HG03575 (cell line): Measurements from ENCODE around the gene RPS6KA1.

ENCODE experiments used
- ATAC-seq: cut with Tn5 transposase; IDR thresholded peaks from one replicate; pipeline ENCODE4 v1.9.1; 2021; ENCODE audit not compliant: unreplicated experiment, insufficient number of reproducible peaks, low FRiP score; ENCODE audit errors: extremely low read depth

RPS6KA1 gene

GRCh38 chr1:26546819-26547218 is 17.3 kb downstream of the RPS6KA1 start:
- no peak for ATAC-seq

GRCh38 chr1:26548841-26549240 is 19.3 kb downstream of the RPS6KA1 start:
- no peak for ATAC-seq

GRCh38 chr1:26550946-26551345 is 21.4 kb downstream of the RPS6KA1 start:
- no peak for ATAC-seq

DNA sequence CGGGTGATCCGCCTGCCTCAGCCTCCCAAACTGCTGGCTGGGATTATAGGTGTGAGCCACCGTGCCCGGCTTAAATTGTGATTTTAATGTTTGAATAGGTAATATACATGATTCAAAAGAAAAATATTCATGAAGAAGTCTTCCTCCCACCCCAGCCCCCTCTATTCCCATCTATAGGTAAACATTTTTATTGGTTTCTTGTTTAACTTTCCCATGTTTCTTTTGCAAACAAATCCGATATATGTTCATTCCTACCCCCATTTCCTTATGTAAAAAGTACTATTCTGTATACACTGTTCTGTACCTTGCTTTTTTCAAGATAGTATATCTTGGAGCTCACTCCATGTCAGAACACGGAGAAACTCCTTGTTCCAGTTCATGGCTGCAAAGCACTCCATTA is 23.2 kb downstream of the RPS6KA1 start:
- ATAC-seq, result no peak

DNA sequence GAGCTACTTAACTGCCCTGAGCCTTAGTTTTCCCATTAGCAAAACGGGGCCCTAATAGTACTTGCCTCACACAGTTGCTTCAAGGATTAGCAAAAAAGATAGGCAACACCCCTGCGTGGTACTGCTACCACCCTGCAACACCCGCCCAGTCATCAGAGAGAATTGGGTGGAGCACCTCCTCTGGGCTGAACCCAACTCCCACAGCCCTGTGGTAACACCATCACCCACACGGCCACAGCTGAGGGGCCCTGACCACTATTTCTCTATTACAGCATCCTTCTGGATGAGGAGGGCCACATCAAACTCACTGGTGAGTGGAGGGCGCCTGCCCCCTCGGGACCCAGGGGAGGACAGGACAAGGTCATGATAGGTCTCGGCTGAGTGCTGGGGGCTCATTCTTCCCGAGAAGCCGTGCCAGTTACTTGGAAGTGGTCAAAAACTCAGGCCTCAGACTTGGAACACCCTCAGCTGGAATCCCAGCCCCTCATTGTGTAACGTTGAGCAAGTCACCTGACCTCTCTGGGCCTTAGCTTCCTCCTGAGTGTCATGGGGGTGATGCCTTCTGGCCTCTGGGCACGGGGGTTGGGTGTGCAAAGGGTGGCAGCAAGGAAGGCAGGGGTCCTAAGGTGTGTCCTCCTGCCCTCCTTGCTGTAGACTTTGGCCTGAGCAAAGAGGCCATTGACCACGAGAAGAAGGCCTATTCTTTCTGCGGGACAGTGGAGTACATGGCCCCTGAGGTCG is 24.6 kb downstream of the RPS6KA1 start:
- no peak for ATAC-seq

GRCh38 chr1:26554781-26555180 is 25.2 kb downstream of the RPS6KA1 start:
- no peak for ATAC-seq

DNA sequence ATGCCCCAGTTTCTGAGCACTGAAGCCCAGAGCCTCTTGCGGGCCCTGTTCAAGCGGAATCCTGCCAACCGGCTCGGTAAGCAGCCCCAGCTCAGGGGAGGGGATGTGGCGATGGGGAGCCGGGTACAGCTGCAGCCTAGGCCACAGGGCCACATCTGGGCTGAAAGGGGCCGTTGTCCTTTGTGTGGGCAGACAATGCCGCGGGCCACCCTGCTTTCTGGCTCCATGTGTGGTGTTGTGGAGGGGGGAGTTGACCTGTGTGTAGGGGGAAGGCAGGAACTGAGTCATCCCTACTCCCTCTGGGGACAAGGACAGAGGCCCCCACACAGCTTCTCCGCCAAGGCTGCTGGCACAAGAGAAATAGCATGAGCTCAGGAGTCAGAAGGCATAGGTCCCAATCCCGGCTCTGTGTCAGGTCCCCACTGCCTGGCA is 26.0 kb downstream of the RPS6KA1 start:
- no peak for ATAC-seq

DNA sequence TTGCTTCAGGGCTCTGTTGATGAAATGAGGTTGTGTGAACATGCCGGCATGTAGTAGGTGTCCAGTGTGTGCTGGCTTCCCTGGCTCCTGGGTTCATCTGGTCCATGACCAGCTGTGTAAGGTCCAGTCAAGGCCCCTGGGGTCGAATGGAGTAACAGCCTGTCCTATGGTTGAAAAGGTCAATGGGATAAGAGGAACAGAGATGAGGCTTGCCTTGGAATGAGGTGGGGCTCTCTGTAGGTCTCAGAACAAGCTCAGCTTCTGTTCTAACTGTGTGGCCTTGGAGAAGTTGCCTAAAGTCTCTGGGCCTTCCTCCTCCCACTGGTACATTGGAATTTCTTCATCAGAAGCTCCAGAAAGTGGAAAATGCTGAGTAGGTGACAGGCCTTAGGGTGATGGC is 26.6 kb downstream of the RPS6KA1 start:
- no peak for ATAC-seq

GRCh38 chr1:26557008-26557407 is 27.4 kb downstream of the RPS6KA1 start:
- no peak for ATAC-seq

- ATAC-seq, result no peak
Observed at GRCh38 chr1:26558685-26559048, 29.1 kb downstream of the RPS6KA1 start.

GRCh38 chr1:26560403-26560780 is 30.8 kb downstream of the RPS6KA1 start:
- ATAC-seq, result no peak

DNA sequence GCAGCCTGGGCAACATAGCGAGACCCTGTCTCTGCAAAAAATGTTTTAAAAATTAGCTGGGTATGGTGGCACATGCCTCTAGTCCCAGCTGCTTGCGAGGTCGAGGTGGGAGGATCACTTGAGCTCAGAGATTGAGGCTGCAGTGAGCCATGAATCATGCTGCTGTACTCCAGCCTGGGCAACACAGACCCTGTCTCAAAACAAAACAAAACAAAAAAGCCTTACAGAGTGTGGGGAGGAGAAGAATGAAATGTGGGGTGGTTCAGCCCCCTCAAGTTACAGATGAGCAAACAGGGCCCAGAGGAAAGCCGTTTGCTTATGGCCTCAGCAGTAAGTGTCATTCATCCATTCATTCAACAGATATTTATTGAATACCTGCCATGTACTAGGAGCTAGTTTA is 40.7 kb downstream of the RPS6KA1 start:
- no peak for ATAC-seq

GRCh38 chr1:26571381-26571780 is 41.8 kb downstream of the RPS6KA1 start:
- no peak for ATAC-seq

- ATAC-seq, result no peak
Observed at GRCh38 chr1:26574018-26574417, 44.5 kb downstream of the RPS6KA1 start.

- no peak for ATAC-seq
Observed at GRCh38 chr1:26574719-26575251, 45.2 kb downstream of the RPS6KA1 start.

GRCh38 chr1:26575348-26575747 is 45.8 kb downstream of the RPS6KA1 start:
- ATAC-seq, result no peak

DNA sequence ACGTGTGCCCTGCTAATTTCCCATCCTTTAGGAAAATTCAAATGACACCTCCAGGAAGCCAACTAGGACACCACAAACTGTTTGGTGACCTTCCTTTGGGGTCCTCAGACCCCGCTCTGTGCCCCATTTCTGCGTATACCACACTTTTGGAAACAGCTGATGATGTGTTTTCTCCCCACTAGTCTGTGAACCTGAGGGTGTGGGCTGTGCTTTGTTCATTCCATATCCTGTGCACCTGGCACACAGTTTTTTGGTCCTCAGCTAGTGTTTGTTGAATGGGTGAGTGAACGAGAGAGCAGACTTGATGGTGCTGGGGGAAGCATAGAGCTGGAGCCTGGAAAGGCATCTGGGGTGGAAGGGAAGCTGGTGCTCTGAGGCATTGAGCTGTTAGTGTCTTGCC is 48.6 kb downstream of the RPS6KA1 start:
- ATAC-seq, result no peak

DNA sequence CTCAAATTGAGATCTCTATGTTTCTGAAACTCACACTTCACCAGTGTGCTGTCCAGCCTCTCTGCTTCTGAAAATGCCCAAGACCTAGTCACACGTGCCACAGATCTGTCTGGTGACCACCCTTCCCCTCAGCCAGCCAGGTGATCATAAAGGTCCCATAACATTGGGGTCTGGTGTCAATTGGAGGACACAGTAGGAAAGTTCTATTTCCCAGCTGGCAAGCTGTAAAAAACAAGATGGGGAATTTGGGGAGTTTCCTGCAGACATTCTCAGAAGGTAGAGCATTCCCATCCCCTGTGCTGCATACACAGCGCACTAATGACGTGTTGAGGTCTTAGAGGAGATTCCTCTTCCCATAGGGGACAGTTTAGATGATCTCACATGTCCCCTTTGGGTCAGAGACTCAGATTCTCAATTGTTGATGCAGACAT is 50.1 kb downstream of the RPS6KA1 start:
- no peak for ATAC-seq

GRCh38 chr1:26580116-26580515 is 50.6 kb downstream of the RPS6KA1 start:
- no peak for ATAC-seq

DNA sequence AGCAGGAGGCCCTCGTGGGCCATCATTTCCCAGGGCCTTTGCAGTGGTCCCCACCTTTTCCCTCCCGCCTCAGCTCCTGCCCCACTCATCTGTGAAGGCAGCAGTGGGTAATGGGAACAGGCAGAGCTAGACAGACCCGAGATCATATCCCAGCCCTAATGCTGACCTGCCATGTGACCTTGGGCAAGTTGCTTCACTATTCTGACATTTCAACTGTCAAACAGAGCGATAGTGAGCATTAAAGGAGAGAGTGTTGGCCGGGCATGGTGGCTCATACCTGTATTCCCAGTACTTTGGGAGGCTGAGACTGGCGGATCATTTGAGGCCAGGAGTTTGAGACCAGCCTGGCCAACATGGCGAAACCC is 51.7 kb downstream of the RPS6KA1 start:
- no peak for ATAC-seq
